Colonic mucosa (tissue), 4 donors: ENCODE results near the gene ARHGAP26. TPM values are rescaled to one million over a fixed set of nuclear protein-coding genes. Genes with fewer than 3 reads are reported as not detected.

Source experiments
- DNase-seq: peaks from one replicate; pipeline ENCODE4 v3.0.0-alpha.2; 2020
- H3K27ac ChIP-seq: fragments of 200-600 bp; one replicate; pipeline ENCODE4 v1.8.0; 2021
- H3K27me3 ChIP-seq: fragments of 200-600 bp; one replicate; pipeline ENCODE4 v1.8.0; 2021
- H3K36me3 ChIP-seq: fragments of 200-600 bp; one replicate; pipeline ENCODE4 v1.8.0; 2021
- H3K4me1 ChIP-seq: fragments of 200-600 bp; one replicate; pipeline ENCODE4 v1.8.0; 2021; ENCODE audit warnings: mild to moderate bottlenecking
- H3K4me3 ChIP-seq: fragments of 200-600 bp; one replicate; pipeline ENCODE4 v1.8.0; 2021
- H3K9ac ChIP-seq, 2 donors: one replicate each; pipeline ENCODE4 v1.7.0; 2013; ENCODE audit warnings: control low read depth in 2 of 2, low read depth in 2 of 2, low read length in 2 of 2
- H3K9me3 ChIP-seq: fragments of 200-600 bp; one replicate; pipeline ENCODE4 v1.8.0; 2021
- CTCF ChIP-seq: fragments of 200-600 bp; IDR thresholded peaks from one replicate; pipeline ENCODE4 v1.8.0; 2022; ENCODE audit warnings: antibody characterized with exemption, mild to moderate bottlenecking
- intact Hi-C: fragments of 100-400 bp; cut with DNase I; formaldehyde crosslinking; loops from one replicate; pipeline ENCODE4 v1.14.1; 2022
- total RNA-seq, 2 donors: library from RNA; stranded (reverse); fragmentation: NEBNext Ultra II Directional in 1 of 2; extraction: Animal tissue kit (Norgen Biotek cat#: 25700) in 1 of 2; gene quantifications; one replicate each; pipeline ENCODE4 v1.2.1, GENCODE V29; 2021
- donor health status: healthy.
- donor health status: DM: no; HTN: no; CAD: no.
- donor health status: DM: no; HTN: no; CAD: no.

ARHGAP26 gene
- total RNA-seq, 2 donors from 2014 or later: 59.1 to 74.0 TPM

- Histone ChIP-seq H3K9ac (no peak overlapping the region), H3K9me3 (no peaks in the 10 kb centered on the region), H3K27ac (no peak overlapping the region), H3K4me1 (peaks cover 5% of the 10 kb centered on the region), H3K4me3 (no peak overlapping the region), H3K27me3 (no peaks in the 10 kb centered on the region), H3K36me3 (no peaks in the 10 kb centered on the region)
- intact Hi-C loops: loop anchor here (10.0 kb wide), 1 partner anchor 88 kb away; no protein-coding TSS in a partner anchor
- no peak for DNase-seq
- no peak for TF ChIP-seq CTCF
Observed at GRCh38 chr5:143132739-143133138, 362.6 kb downstream of the ARHGAP26 start.

GRCh38 chr5:143133721-143134120, 363.5 kb downstream of the ARHGAP26 start:
- Histone ChIP-seq H3K27me3 (no peaks in the 10 kb centered on the region), H3K9ac (no peak overlapping the region), H3K4me3 (no peak overlapping the region), H3K9me3 (no peaks in the 10 kb centered on the region), H3K27ac (no peak overlapping the region), H3K36me3 (no peaks in the 10 kb centered on the region), H3K4me1 (peaks cover 1% of the 10 kb centered on the region)
- no peak for TF ChIP-seq CTCF
- intact Hi-C loops: loop anchor here (10.0 kb wide), 1 partner anchor 89 kb away; no protein-coding TSS in a partner anchor
- DNase-seq: no peak

- no peak overlapping the region for H3K27ac ChIP-seq
- no peak for TF ChIP-seq CTCF
- no peak overlapping the region for H3K4me3 ChIP-seq
- H3K9me3 ChIP-seq: no peaks in the 10 kb centered on the region
- no peaks in the 10 kb centered on the region for H3K4me1 ChIP-seq
- no peak overlapping the region for H3K9ac ChIP-seq
- H3K27me3 ChIP-seq: no peaks in the 10 kb centered on the region
- intact Hi-C loops: loop anchor here (10.0 kb wide), 1 partner anchor 89 kb away; no protein-coding TSS in a partner anchor
- no peak for DNase-seq
- no peaks in the 10 kb centered on the region for H3K36me3 ChIP-seq
Observed at GRCh38 chr5:143134269-143134668, 364.1 kb downstream of the ARHGAP26 start.

GRCh38 chr5:143134900-143135299, 364.7 kb downstream of the ARHGAP26 start:
- Histone ChIP-seq H3K4me1 (no peaks in the 10 kb centered on the region), H3K27me3 (no peaks in the 10 kb centered on the region), H3K36me3 (no peaks in the 10 kb centered on the region), H3K9me3 (no peaks in the 10 kb centered on the region), H3K9ac (no peak overlapping the region), H3K4me3 (no peak overlapping the region), H3K27ac (no peak overlapping the region)
- TF ChIP-seq CTCF: no peak
- intact Hi-C loops: loop anchor here (10.0 kb wide), 1 partner anchor 90 kb away; no protein-coding TSS in a partner anchor
- DNase-seq: no peak

GRCh38 chr5:143135832-143136551, 365.8 kb downstream of the ARHGAP26 start:
- no peaks in the 10 kb centered on the region for H3K36me3 ChIP-seq
- peaks cover 5% of the 10 kb centered on the region for H3K4me1 ChIP-seq
- H3K9ac ChIP-seq: no peak overlapping the region
- no peak overlapping the region for H3K4me3 ChIP-seq
- TF ChIP-seq CTCF: no peak
- no peak overlapping the region for H3K27ac ChIP-seq
- DNase-seq: no peak
- H3K27me3 ChIP-seq: no peaks in the 10 kb centered on the region
- H3K9me3 ChIP-seq: no peaks in the 10 kb centered on the region
- intact Hi-C loops: loop anchor here (10.0 kb wide), 1 partner anchor 91 kb away; no protein-coding TSS in a partner anchor
